Fibroblast of mammary gland (primary cell): ENCODE results near the gene ZNF440.
"Not testable (repeated sequence)": the region's sequence is repeated elsewhere in the genome, so short reads cannot be mapped to it uniquely, and the experiment has no call there.

Experiments used
- DNase-seq: peaks from one replicate; pipeline ENCODE4 v3.0.0-alpha.2; 2010; ENCODE audit warnings: low read depth
- H3K4me3 ChIP-seq: 2 replicates; pipeline ENCODE4 v1.5.1; 2011; ENCODE audit warnings: low read depth, mild to moderate bottlenecking, low read length, moderate library complexity; ENCODE audit not compliant: control insufficient read depth
- CTCF ChIP-seq: conservative IDR thresholded peaks from 2 replicates; pipeline ENCODE4 v1.5.1; 2011; ENCODE audit warnings: low read depth, low read length, inconsistent platforms; ENCODE audit not compliant: control insufficient read depth, insufficient read depth

The ZNF440 gene

DNA sequence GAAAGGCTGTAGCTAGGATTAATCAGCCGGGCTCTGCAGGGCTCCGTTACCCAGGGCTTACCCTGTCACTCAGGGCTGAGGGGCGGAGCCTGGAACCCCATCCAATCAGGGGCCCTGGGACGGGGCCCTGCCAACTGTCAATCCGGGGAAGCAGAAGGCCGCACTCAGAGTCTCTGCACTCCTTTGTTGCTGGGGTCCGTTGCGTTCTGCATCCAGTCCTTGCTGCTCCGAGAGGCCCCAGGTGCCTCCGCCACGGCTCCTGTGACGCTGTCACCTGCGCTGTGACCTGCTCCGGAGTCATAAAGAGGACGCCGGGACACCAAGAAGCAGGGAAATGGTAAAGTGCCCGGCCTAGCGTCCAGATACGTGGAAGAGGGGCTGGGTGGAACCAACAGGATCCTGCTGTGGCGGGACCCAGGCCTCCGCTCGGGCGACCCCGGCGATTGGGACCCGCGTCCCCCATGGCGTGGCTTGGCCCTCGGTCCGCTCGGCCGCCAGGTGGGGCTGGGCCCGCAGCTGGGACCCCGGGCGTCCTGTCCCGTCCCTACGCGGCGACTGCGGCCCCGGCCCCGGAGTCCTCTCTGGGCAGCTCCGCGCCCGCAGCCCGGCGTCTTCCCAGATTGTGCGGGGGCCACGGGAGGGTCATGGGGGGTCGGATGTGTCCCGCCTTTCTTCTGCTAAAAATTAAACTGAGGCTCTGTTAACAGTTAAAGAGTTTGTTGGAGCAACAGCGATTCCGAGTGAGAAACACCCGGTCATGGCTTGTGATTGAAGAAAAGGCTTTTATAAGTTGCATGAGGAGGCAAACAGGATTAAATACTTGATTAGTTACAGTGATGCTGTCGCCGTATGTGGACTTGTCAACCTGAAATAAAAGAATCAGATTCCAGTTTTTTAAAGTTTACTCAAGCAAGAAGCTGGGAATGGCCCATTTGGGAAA lies 15.4 kb upstream of the ZNF440 start, which contains the start of gene ZNF491:
TSS of gene ZNF491 (plus strand) at position 133 of the 940 bp plus-strand sequence. CDS start 7,431 bp downstream, outside the sequence.
- H3K4me3 ChIP-seq = peak within 1 kb of the TSS; percentile 78
- DNase-seq = peak; percentile 83
- TF ChIP-seq CTCF = no peak

DNA sequence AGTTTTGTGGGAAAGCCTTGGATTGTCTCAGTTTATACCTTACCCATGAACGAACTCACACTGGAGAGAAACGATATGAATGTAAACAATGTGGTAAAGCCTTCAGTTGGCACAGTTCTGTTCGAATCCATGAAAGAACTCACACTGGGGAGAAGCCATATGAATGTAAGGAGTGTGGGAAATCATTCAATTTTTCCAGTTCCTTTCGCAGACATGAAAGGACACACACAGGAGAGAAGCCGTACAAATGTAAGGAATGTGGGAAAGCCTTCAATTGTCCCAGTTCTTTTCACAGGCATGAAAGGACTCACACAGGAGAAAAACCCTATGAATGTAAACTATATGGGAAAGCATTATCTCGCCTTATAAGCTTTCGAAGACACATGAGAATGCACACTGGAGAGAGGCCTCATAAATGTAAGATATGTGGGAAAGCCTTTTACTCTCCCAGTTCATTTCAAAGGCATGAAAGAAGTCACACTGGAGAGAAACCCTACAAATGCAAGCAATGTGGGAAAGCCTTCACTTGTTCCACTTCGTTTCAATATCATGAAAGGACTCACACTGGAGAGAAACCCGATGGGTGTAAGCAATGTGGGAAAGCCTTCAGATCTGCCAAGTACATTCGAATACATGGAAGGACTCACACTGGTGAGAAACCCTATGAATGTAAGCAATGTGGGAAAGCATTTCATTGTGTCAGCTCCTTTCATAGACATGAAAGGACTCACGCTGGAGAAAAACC lies 7.5 kb upstream of the ZNF440 start:
- DNase-seq = no peak
- no peak for TF ChIP-seq CTCF
- H3K4me3 ChIP-seq = no peak overlapping the region

DNA sequence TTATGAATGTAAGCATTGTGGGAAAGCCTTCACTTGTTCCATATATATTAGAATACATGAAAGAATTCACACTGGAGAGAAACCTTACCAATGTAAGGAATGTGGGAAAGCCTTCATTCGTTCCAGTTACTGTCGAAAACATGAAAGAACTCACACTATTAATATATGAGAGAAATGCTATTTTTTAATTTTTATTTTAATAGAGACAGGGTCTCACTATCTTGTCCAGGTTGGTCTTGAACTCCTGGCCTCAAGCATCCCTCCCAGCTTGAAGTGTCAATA lies 7.0 kb upstream of the ZNF440 start:
- H3K4me3 ChIP-seq = no peak overlapping the region
- no peak for TF ChIP-seq CTCF
- no peak for DNase-seq

GRCh38 chr19:11813703-11814028 lies 407 bp upstream of the ZNF440 start:
- H3K4me3 ChIP-seq = peak overlapping the region; percentile 92
- DNase-seq = no peak
- TF ChIP-seq CTCF = no peak

- H3K4me3 ChIP-seq = peak overlapping the region; percentile 92
- peak; percentile 53 for DNase-seq
- TF ChIP-seq CTCF = no peak
Measured at GRCh38 chr19:11814700-11815035, 595 bp downstream of the ZNF440 start.

GRCh38 chr19:11821474-11822109 lies 7.5 kb downstream of the ZNF440 start:
- DNase-seq = peak; percentile 80
- H3K4me3 ChIP-seq = no peak overlapping the region
- TF ChIP-seq CTCF = no peak

DNA sequence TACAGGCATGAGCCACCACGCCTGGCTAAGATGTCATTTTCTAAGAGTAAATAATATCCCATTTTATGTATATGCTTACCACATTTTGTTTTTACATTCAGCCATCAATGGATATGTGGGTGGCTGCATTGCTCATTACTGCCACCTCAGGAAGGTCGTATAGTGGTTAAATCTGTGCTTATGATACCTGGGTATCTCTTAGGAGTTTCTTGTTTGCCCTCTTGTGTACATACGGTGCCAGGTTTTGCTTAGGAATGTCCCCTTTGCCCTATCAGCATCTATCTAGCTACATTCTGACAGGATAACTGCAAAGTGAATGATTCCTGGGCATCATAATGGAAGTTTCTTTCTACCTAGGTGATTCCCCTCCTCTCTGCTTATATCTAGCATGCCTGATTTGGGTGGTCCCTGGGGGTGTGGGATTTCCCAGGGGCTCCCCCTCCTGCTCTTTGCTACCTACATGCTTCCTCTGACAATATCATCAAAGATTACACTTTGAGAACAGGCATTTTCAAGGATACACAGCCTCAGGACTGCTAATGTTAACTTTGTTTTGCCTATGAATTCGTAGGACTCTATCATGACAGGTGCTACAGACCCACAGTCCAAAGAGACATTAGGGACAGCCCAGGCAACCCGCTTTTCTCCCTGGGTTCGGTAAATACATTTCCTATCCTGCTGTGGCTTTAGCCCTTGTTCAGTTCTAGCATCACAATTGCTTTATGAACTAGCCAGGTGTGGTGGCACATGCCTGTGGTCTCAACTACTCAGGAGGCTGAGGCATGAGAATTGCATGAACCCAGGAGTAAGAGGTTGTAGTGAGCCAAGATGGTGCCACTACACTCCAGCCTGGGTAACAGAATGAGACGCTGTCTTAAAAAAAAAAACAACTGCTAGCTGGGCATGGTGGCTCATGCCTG lies 15.1 kb downstream of the ZNF440 start:
- not testable (repeated sequence) for H3K4me3 ChIP-seq, DNase-seq
